NB4 (cell line): ENCODE results near the gene MSI2.

Experiments used
- MYC ChIP-seq: IDR thresholded peaks from 2 replicates; pipeline ENCODE4 v1.6.1; 2011; ENCODE audit warnings: low read depth, low read length
- TF ChIP-seq, protein P1 (sequence below): IDR thresholded peaks from one replicate; pipeline ENCODE4 v1.5.1; 2012; ENCODE audit warnings: low read depth, low read length

DNA sequence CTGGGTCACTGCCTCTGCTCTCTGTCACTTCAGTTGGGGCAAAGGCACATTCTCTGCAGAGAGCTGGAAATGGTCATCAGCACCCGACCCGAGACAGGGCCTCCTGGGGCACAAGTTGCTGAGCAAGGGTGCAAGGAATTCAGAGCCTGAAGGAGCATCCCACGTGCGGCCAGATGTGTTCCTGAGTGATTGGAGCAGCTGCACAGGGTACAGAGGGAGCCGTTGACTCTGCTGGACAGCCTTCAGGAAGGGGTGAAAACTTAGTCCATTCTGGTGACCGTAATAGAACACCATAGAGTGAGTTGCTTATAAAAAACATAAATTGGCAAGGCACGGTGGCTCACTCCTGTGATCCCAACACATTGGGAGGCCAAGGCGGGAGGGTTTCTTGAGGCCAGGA is 382.0 kb downstream of the MSI2 start:
- no peak for TF ChIP-seq MYC
- TF ChIP-seq, protein P1, sequence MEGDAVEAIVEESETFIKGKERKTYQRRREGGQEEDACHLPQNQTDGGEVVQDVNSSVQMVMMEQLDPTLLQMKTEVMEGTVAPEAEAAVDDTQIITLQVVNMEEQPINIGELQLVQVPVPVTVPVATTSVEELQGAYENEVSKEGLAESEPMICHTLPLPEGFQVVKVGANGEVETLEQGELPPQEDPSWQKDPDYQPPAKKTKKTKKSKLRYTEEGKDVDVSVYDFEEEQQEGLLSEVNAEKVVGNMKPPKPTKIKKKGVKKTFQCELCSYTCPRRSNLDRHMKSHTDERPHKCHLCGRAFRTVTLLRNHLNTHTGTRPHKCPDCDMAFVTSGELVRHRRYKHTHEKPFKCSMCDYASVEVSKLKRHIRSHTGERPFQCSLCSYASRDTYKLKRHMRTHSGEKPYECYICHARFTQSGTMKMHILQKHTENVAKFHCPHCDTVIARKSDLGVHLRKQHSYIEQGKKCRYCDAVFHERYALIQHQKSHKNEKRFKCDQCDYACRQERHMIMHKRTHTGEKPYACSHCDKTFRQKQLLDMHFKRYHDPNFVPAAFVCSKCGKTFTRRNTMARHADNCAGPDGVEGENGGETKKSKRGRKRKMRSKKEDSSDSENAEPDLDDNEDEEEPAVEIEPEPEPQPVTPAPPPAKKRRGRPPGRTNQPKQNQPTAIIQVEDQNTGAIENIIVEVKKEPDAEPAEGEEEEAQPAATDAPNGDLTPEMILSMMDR, result no peak
